Left cardiac atrium (tissue), 4 donors: Measurements from ENCODE around the gene ACADM. TPM values are rescaled to one million over a fixed set of nuclear protein-coding genes. Genes with fewer than 3 reads are reported as not detected.
"Not testable (repeated sequence)": the region's sequence is repeated elsewhere in the genome, so short reads cannot be mapped to it uniquely, and the experiment has no call there.

Experiments
- ATAC-seq, 2 donors: fragments of 200-7000 bp; cut with Tn5 transposase; one replicate each; pipeline ENCODE4 v1.9.1; 2020; ENCODE audit warnings: mild to moderate bottlenecking in 2 of 2, moderate library complexity in 2 of 2
- DNase-seq: peaks from one replicate; pipeline ENCODE4 v3.0.0-alpha.2; 2020
- intact Hi-C, 2 donors: fragments of 100-400 bp; cut with DNase I; formaldehyde crosslinking; loops; one replicate each; pipeline versions ENCODE4 v1.14.1 to v1.15.1; 2022 to 2023
- total RNA-seq, 2 donors: library from RNA; stranded (reverse); fragmentation: NEBNext Ultra II Directional; extraction: Animal tissue kit (Norgen Biotek cat#: 25700); gene quantifications; one replicate each; pipeline ENCODE4 v1.2.1, GENCODE V29; 2021
- donor health status: DM: no; HTN: yes; CAD: no.
- donor health status: DM: no; HTN: yes; CAD: no; lungs with severe emphysema.
- donor health status: DM: yes; HTN: yes; CAD: no.
- donor health status: Dilated cardiomyopathy.

The ACADM gene
- total RNA-seq, 2 donors from 2014 or later, result 164 to 212 TPM

- ATAC-seq (no peak), DNase-seq (no peak)
- intact Hi-C loops, result no loop called here
Observed at GRCh38 chr1:75730432-75730831, 5.9 kb downstream of the ACADM start.

- intact Hi-C loops, result no loop called here
- ATAC-seq (no peak), DNase-seq (no peak)
Observed at GRCh38 chr1:75731881-75732280, 7.4 kb downstream of the ACADM start.

GRCh38 chr1:75732703-75733102 lies 8.2 kb downstream of the ACADM start:
- intact Hi-C loops, result no loop called here

GRCh38 chr1:75733661-75734060 lies 9.2 kb downstream of the ACADM start:
- intact Hi-C loops, result no loop called here
- no peak for ATAC-seq
- no peak for DNase-seq

More at GRCh38 chr1:75732703-75733102, 8.2 kb downstream of the ACADM start:
- ATAC-seq (no peak), DNase-seq (no peak)

GRCh38 chr1:75736016-75736415 lies 11.5 kb downstream of the ACADM start:
- intact Hi-C loops, result no loop called here
- DNase-seq (no peak), ATAC-seq (no peak)

- ATAC-seq (no peak), DNase-seq (no peak)
- intact Hi-C loops, result no loop called here
Observed at GRCh38 chr1:75742047-75742625, 17.6 kb downstream of the ACADM start.

GRCh38 chr1:75745276-75745675 lies 20.8 kb downstream of the ACADM start:
- ATAC-seq, result no peak
- no peak for DNase-seq
- intact Hi-C loops, result no loop called here

- intact Hi-C loops, ATAC-seq, DNase-seq: not testable (repeated sequence)
Observed at GRCh38 chr1:75757210-75757609, 32.7 kb downstream of the ACADM start.

GRCh38 chr1:75758543-75758942 lies 34.0 kb downstream of the ACADM start:
- intact Hi-C loops, DNase-seq, ATAC-seq: not testable (repeated sequence)

- no peak for DNase-seq
- ATAC-seq, result peak in 1 of 2 donors; percentile 22
- intact Hi-C loops, result no loop called here
Observed at GRCh38 chr1:75764057-75764655, 39.6 kb downstream of the ACADM start.

GRCh38 chr1:75765697-75766355 lies 41.3 kb downstream of the ACADM start:
- DNase-seq (no peak), ATAC-seq (peak in 1 of 2 donors; percentile 56)
- intact Hi-C loops, result no loop called here

GRCh38 chr1:75768016-75768415 lies 43.5 kb downstream of the ACADM start:
- ATAC-seq, result no peak
- no peak for DNase-seq
- intact Hi-C loops, result no loop called here

GRCh38 chr1:75770761-75771160 lies 46.3 kb downstream of the ACADM start:
- DNase-seq (no peak), ATAC-seq (no peak)
- intact Hi-C loops, result no loop called here

- no peak for ATAC-seq
- no peak for DNase-seq
- intact Hi-C loops, result no loop called here
Observed at GRCh38 chr1:75771978-75772377, 47.5 kb downstream of the ACADM start.

GRCh38 chr1:75777812-75778211 lies 53.3 kb downstream of the ACADM start:
- not testable (repeated sequence) for ATAC-seq, DNase-seq

GRCh38 chr1:75778694-75779093 lies 54.2 kb downstream of the ACADM start:
- intact Hi-C loops, DNase-seq, ATAC-seq: not testable (repeated sequence)

More at GRCh38 chr1:75777812-75778211, 53.3 kb downstream of the ACADM start:
- intact Hi-C loops, result not testable (repeated sequence)

GRCh38 chr1:75780183-75780582 lies 55.7 kb downstream of the ACADM start:
- ATAC-seq, intact Hi-C loops, DNase-seq: not testable (repeated sequence)

- intact Hi-C loops, ATAC-seq, DNase-seq: not testable (repeated sequence)
Observed at GRCh38 chr1:75783920-75784319, 59.4 kb downstream of the ACADM start.

GRCh38 chr1:75785320-75785982 lies 60.9 kb downstream of the ACADM start:
- peak; percentile 50 to 58 for ATAC-seq
- intact Hi-C loops, result loop anchor here in 1 of 2 donors (5.0 kb wide), 1 partner anchor 63 kb away; the partner anchor contains the start of gene ACADM

More at GRCh38 chr1:75785320-75785982, 60.9 kb downstream of the ACADM start:
- DNase-seq, result no peak
